WTC11 (cell line): ENCODE results near the gene SPATA13.

ENCODE experiments used
- ELF4 ChIP-seq: sonication (generic); formaldehyde crosslinking; IDR thresholded peaks from 2 replicates; pipeline ENCODE4 v1.8.1; 2022; ENCODE audit warnings: low read depth, mild to moderate bottlenecking, moderate library complexity, missing genetic modification reagents
- ESRRA ChIP-seq: sonication (generic); formaldehyde crosslinking; IDR thresholded peaks from 2 replicates; pipeline ENCODE4 v1.8.1; 2022; ENCODE audit warnings: mild to moderate bottlenecking, missing genetic modification reagents, borderline replicate concordance
- FOXP1 ChIP-seq: sonication (generic); formaldehyde crosslinking; IDR thresholded peaks from 2 replicates; pipeline ENCODE4 v1.8.0; 2022; ENCODE audit warnings: missing genetic modification reagents, mild to moderate bottlenecking, moderate library complexity, borderline replicate concordance
- IRF2 ChIP-seq: sonication (generic); formaldehyde crosslinking; IDR thresholded peaks from 2 replicates; pipeline ENCODE4 v1.8.0; 2022; ENCODE audit warnings: low read depth, missing genetic modification reagents, borderline replicate concordance
- RELA ChIP-seq: sonication (generic); formaldehyde crosslinking; IDR thresholded peaks from 2 replicates; pipeline ENCODE4 v1.8.1; 2022; ENCODE audit warnings: missing genetic modification reagents, mild to moderate bottlenecking, borderline replicate concordance
- TEAD4 ChIP-seq: sonication (generic); formaldehyde crosslinking; IDR thresholded peaks from 2 replicates; pipeline ENCODE4 v1.8.0; 2022; ENCODE audit warnings: mild to moderate bottlenecking, missing genetic modification reagents
- ZNF138 ChIP-seq: sonication (generic); formaldehyde crosslinking; conservative IDR thresholded peaks from 2 replicates; pipeline ENCODE4 v1.8.1; 2022; ENCODE audit warnings: mild to moderate bottlenecking, moderate library complexity, missing genetic modification reagents
- ZNF232 ChIP-seq: sonication (generic); formaldehyde crosslinking; IDR thresholded peaks from 2 replicates; pipeline ENCODE4 v1.8.0; 2022; ENCODE audit warnings: mild to moderate bottlenecking, missing genetic modification reagents
- TF ChIP-seq, protein P1 (sequence below): fragments of 200-600 bp; IDR thresholded peaks from 2 replicates; pipeline ENCODE4 v1.8.0; 2022; ENCODE audit warnings: antibody characterized with exemption
- TF ChIP-seq, protein P2 (sequence below): sonication (generic); formaldehyde crosslinking; IDR thresholded peaks from 2 replicates; pipeline ENCODE4 v1.8.1; 2022; ENCODE audit warnings: missing genetic modification reagents, borderline replicate concordance
- TF ChIP-seq, protein P3 (sequence below): sonication (generic); formaldehyde crosslinking; conservative IDR thresholded peaks from 2 replicates; pipeline ENCODE4 v1.8.1; 2022; ENCODE audit warnings: mild to moderate bottlenecking, missing genetic modification reagents
- TF ChIP-seq, protein P4 (sequence below): sonication (generic); formaldehyde crosslinking; IDR thresholded peaks from 2 replicates; pipeline ENCODE4 v1.8.0; 2022; ENCODE audit warnings: mild to moderate bottlenecking, missing genetic modification reagents
- TF ChIP-seq, protein P5 (sequence below): sonication (generic); formaldehyde crosslinking; IDR thresholded peaks from 2 replicates; pipeline ENCODE4 v1.8.0; 2022; ENCODE audit warnings: mild to moderate bottlenecking, missing genetic modification reagents

GRCh38 chr13:24128112-24128511 is 32.4 kb upstream of the SPATA13 start:
- TF ChIP-seq IRF2 (CRISPR knock-in tag) (no peak), TEAD4 (CRISPR knock-in tag) (no peak), ELF4 (CRISPR knock-in tag) (no peak), ESRRA (CRISPR knock-in tag) (no peak), RELA (CRISPR knock-in tag) (no peak), ZNF138 (CRISPR knock-in tag) (no peak), ZNF232 (CRISPR knock-in tag) (no peak), FOXP1 (CRISPR knock-in tag) (no peak)
- TF ChIP-seq, protein P1, sequence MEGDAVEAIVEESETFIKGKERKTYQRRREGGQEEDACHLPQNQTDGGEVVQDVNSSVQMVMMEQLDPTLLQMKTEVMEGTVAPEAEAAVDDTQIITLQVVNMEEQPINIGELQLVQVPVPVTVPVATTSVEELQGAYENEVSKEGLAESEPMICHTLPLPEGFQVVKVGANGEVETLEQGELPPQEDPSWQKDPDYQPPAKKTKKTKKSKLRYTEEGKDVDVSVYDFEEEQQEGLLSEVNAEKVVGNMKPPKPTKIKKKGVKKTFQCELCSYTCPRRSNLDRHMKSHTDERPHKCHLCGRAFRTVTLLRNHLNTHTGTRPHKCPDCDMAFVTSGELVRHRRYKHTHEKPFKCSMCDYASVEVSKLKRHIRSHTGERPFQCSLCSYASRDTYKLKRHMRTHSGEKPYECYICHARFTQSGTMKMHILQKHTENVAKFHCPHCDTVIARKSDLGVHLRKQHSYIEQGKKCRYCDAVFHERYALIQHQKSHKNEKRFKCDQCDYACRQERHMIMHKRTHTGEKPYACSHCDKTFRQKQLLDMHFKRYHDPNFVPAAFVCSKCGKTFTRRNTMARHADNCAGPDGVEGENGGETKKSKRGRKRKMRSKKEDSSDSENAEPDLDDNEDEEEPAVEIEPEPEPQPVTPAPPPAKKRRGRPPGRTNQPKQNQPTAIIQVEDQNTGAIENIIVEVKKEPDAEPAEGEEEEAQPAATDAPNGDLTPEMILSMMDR, result no peak
- TF ChIP-seq, protein P2, sequence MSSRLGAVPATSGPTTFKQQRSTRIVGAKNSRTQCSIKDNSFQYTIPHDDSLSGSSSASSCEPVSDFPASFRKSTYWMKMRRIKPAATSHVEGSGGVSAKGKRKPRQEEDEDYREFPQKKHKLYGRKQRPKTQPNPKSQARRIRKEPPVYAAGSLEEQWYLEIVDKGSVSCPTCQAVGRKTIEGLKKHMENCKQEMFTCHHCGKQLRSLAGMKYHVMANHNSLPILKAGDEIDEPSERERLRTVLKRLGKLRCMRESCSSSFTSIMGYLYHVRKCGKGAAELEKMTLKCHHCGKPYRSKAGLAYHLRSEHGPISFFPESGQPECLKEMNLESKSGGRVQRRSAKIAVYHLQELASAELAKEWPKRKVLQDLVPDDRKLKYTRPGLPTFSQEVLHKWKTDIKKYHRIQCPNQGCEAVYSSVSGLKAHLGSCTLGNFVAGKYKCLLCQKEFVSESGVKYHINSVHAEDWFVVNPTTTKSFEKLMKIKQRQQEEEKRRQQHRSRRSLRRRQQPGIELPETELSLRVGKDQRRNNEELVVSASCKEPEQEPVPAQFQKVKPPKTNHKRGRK, result no peak
- TF ChIP-seq, protein P3, sequence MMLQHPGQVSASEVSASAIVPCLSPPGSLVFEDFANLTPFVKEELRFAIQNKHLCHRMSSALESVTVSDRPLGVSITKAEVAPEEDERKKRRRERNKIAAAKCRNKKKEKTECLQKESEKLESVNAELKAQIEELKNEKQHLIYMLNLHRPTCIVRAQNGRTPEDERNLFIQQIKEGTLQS (CRISPR knock-in tag), result no peak
- TF ChIP-seq, protein P4, sequence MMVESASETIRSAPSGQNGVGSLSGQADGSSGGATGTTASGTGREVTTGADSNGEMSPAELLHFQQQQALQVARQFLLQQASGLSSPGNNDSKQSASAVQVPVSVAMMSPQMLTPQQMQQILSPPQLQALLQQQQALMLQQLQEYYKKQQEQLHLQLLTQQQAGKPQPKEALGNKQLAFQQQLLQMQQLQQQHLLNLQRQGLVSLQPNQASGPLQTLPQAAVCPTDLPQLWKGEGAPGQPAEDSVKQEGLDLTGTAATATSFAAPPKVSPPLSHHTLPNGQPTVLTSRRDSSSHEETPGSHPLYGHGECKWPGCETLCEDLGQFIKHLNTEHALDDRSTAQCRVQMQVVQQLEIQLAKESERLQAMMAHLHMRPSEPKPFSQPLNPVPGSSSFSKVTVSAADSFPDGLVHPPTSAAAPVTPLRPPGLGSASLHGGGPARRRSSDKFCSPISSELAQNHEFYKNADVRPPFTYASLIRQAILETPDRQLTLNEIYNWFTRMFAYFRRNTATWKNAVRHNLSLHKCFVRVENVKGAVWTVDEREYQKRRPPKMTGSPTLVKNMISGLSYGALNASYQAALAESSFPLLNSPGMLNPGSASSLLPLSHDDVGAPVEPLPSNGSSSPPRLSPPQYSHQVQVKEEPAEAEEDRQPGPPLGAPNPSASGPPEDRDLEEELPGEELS, result no peak
- TF ChIP-seq, protein P5, sequence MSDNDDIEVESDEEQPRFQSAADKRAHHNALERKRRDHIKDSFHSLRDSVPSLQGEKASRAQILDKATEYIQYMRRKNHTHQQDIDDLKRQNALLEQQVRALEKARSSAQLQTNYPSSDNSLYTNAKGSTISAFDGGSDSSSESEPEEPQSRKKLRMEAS (CRISPR knock-in tag), result no peak
